HG02840 (cell line): ENCODE data around the gene THEMIS2.

ENCODE experiments used
- ATAC-seq: cut with Tn5 transposase; IDR thresholded peaks from one replicate; pipeline ENCODE4 v1.9.1; 2021; ENCODE audit warnings: mild to moderate bottlenecking, moderate library complexity, moderate number of reproducible peaks; ENCODE audit not compliant: unreplicated experiment, low FRiP score

The THEMIS2 gene

DNA sequence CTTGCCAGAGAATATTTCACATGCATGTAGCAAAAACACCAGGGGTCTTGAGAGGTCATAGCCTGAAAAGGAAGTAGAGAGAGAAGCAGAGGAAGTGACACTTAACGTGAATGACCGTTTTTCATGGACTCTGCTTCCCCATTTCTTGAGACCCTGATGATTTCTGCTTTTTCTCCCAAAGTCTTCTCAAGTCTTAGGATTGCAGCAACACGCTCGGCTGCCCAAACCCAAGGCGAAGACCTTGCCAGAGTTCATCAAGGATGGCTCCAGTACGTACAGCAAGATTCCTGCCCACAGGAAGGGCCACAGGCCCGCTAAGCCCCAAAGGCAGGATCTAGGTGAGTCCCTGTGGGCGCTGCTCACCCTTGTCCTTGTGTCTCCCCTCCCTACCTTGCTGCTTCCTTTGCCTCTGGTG is 12.8 kb downstream of the THEMIS2 start:
- ATAC-seq: no peak

DNA sequence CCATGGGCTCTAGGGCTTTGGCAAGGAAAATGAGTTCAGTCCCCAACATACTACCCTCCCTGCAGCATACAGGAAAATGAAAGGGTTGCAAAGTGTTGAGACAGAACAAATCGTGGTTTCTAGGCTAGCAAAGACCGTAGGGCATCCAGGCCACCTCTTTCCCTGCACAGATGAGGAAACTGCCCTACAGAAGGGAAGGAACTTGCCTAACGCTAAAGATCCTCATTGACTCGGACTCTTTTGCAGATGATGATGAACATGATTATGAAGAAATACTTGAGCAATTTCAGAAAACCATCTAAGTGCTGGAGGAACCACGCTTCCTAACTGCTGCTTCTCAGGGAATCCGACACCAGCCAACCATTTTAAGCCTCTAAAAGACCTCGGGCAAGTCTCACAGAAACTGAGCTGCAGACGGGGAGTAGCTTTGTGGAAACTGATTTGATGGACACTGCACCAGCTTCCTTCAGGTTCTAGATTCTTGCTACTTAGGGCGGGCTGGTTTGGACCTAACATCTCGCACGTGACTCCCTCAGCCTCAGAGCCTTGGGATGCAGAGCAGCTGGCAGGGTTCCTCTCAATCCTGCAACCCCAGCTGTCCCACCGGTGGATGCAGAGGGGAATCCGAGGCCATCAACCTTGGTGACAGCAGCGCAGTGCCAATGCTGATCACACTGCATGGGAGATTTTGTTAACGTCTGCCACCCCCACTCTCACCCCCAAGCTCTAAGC is 13.4 kb downstream of the THEMIS2 start:
- no peak for ATAC-seq

DNA sequence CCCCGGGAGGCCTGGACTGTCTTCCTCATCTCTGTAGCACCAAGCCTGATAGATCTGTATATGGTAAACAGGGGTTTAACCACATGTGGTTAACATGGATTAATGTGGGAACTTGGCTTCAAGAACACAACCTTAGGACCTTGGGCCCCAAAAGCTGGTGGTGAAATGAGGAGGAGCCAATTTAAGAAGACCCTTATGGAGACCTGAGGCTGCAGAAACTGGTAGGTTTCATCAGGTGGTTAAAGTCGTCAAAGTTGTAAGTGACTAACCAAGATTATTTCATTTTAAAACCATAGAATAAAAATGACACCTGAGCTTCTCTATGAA is 14.0 kb downstream of the THEMIS2 start:
- no peak for ATAC-seq

DNA sequence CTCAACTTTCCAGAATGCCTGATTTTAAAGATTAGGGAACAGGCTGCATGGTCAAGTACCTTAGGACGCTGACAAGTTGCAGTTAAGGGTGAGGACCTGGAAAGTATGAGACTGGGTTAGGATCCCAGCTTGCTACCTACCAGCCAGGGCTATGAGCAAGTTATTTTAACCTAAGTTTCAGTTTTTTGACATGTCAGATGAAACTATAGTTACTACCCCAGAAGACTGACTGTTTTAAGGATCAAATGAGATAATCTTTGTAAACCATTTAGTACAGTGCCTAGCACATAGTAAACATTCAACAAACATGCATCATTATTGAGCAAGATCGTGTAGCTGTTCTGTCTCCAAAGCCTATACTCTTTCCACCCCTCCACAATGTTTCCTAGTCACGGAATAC is 14.4 kb downstream of the THEMIS2 start:
- ATAC-seq: no peak

DNA sequence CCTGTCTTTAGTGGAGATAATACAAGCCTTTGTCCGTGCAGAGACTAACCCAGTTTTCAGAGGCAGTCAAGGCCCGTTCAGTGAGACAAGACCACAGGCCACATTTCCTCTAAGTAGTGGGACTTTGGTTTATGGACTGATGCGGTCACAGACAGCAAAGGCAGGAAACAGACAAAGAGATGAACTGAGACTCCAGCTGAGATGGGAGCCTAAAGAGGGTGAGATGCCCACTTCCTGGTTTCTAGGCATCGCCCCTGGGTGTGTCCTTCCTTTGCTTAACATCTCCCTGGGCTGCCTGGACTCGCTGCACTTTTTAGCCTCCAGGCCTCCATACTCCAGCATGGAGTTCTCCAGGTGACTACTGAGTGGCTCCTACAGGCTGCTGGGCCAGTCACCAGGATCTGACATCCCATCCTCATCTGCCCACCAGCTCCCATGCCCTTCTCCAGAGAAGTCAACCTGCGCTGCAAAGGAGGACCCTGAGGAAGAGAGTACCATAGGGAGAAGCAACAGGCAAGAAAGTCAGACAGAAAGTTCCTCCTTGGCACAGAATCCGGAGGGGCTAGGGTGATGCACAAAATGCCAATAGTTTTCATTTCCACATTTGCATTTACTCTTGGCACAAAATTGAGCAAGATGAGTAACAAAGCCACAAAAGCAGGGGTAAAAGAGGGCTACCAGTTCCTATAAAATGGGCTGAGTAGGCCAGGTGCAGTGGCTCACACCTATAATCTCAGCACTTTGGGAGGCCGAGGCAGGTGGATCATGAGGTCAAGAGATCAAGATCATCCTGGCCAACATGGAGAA is 15.1 kb downstream of the THEMIS2 start:
- ATAC-seq: no peak

DNA sequence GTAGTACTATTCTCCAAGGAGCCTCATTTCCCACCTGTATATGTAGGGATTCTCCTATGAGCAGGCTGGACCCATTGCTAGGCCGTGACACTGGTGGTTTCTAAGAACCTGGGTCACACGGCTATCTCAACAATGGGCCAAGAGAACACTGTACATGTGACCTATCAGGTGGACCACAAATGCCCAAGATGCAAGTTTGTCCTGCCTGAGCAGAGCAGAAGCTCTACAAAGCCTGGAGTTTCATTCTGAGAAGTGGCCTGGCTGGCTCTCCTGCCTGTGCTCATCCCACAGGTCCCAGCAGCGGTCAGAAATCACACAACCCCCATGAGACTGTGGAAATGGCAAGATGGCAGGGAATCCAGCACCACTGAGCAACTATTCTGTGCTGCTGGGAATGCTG is 17.2 kb downstream of the THEMIS2 start:
- no peak for ATAC-seq

DNA sequence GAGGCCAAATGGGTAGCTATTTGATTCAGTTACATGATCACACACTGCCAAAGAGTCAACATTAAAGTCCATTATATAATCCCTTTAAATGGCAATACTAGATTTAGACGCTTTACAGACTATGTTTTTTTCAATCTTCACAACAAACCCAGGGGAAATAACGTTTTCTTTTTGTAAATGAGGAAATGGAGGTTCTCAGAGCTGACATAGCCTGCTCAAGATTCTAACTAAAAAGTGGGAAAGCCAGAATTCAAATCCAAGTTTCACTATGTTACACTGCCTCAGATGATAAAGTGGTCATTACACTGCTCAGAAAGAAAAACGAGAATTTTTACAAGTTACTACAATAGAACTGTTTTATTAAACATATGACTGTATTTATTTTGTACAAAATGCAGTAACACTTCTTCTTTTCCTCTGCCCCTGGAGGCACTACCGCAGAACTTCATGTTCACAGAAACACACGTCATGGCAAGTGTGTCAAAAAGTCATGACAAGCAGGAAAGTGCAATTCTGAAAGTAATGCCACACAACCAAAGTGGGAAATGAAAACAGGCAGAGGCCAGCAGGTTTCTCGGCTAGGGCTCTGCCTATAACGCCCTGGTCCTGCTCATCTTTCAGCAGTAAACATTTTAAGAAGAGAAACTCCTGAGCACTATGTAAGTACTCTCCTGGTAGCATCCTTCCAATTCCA is 19.0 kb downstream of the THEMIS2 start:
- ATAC-seq: no peak

DNA sequence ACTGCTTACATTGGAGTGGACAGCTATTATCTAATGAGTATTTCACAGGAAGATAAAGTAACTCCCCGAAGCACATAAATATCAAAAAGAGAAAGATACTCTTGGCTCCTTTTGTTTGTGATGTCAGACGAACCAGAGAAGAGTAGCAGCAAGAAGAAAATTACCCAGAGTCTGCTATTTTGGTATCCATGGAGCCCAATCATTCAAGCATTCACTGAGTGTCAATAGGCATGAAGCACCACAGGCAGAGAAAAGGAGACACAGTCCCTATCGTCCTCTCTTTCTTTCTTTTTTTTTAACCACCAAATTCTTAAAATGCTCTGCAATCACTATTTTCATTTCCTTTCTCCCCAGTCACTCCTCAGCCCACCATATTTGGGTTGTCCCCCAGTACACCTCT is 22.2 kb downstream of the THEMIS2 start:
- ATAC-seq: no peak

DNA sequence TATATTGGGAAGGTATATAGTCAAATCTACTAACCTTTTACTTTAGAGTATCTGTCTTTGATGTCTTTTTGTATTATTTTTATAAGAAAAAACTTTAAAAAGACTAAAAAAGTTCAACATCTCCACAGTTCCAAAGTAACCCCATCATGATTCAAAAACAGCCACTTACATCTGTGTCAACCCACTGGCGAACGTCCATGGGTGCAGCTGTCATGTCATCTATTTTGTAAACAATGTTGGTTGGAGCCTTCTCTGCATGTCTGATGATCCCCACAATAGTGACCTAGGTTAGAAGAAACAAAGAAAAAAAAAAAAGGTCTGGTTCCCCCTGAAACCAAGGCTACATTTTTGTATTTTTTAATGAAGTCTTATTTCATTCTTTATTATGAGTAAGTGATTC is 34.4 kb downstream of the THEMIS2 start:
- no peak for ATAC-seq

DNA sequence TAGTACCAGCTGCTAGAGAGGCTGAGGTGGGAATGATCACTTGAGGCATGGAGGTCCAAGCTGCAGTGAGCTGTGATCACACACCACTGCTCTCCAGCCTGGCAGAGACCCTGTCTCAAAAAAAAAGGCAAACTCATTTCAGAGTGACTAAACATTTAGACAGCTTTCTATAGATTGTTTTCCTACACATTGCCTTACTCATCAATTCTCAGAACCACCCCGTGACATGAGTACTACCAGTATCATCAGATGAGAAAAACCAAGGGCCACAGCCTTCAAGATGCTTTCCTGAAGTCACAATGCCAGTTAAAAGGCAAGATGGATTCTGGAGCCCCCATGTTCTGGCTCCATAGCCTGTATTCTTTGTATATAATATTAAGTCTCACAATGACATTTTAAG is 40.1 kb downstream of the THEMIS2 start:
- no peak for ATAC-seq

DNA sequence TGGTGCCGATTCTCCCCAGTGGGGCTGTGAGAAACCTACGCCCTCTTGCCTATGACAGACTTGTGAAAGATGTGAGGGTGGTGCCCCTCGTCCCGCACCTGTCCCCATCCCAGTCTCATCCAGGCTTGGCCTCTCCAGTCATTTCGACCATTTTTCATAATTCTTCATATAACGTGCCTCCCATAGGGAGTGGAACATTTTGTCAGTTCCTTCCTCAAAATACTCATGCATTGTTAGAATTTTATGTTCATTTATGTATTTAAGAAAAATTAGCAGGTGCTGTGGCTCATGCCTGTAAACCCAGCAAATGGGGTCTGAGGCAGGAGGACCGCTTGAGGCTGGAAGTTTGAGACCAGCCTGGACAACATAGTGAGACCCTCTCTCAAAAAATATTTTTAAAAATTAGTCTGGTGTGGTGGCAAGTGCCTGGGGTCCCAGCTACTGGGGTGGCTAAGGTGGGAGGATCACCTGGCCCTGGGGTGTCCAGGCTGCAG is 42.8 kb downstream of the THEMIS2 start:
- ATAC-seq: no peak

DNA sequence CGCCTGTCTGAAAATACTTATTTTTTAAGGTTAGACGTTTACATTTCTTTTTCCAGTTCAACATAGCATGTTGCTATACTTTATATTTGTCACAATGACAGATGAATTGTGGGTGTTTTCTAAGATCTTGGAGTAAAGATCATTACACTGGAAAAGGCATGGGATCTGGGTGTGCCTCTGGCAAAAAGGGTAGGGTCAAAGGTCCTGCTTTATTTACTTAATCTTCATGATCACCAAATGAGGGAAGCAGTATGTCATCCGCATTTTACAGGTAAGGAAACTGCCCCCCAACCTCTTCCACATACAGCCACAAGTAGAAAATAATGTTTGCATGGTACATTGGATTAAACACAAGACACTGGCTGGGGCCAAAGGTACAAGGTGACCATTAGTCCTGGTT is 49.9 kb downstream of the THEMIS2 start:
- ATAC-seq: no peak

DNA sequence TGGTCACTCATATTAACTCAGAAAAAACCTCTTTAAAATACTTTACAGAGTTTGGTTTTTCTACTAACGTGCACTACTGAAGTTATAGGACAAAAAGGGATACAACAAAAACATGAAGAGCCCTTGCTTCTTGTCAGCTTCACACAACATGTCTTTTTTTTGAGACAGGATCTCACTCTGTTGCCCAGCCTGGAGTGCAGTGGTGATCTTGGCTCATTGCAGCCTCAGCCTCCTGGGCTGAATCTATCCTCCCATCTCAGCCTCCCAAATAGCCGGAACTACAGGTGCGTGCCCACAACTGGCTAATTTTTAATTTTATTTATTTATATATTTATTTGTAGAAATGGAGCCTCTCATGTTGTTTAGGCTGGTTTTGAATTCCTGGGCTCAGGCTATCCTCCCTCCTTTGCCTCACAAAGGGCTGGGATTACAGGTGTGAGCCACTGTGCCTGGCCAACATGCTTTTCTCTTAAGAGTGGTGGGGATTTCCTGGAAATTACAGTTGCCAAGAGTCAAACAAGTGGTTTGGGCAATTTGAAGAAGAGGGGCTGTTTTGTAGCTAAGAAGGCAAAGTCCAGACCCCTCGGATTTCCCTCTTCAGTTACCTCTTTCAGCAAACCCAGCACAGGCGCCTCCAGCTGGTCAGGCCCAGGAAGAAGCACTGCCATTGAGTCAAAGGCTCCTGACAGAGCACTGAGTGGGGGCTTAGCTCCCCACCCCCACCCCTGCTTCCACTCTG is 56.0 kb downstream of the THEMIS2 start:
- no peak for ATAC-seq

DNA sequence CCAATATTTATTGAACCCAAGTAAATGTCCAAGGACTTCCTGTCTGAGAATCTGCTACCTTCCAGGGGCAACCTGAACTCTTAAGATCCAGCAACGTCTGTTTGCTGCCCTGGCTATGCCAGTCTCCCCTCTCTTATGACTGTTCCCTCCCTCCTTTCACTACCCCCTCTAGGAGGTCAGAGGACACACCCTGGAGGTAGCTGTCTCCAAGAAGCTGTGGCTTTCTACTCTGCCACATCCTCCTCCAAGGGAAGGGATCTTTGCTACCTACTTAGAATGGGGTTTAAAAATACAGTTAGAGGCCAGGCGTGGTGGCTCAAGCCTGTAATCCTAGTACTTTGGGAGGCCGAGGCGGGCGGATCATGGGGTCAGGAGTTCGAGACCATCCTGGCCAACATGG is 58.8 kb downstream of the THEMIS2 start:
- no peak for ATAC-seq

DNA sequence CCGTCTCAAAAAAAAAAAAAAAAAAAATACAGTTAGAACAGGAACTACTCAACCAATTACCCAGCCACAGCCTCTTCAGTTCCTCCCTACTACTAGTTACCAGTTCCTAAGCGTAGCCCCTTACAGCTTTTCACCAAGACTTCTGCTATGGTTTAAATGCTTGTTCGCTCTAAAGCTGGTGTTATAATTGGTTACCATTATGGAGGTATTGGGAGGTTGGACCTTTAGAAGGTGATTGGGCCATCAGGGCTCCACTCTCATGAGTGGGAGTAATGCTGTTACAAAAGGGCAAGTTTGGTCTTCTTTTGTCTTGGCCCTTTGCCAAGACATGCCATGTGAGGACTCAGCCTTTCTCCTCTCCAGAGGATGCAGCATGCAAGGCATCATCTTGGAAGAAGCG is 59.4 kb downstream of the THEMIS2 start:
- ATAC-seq: no peak

DNA sequence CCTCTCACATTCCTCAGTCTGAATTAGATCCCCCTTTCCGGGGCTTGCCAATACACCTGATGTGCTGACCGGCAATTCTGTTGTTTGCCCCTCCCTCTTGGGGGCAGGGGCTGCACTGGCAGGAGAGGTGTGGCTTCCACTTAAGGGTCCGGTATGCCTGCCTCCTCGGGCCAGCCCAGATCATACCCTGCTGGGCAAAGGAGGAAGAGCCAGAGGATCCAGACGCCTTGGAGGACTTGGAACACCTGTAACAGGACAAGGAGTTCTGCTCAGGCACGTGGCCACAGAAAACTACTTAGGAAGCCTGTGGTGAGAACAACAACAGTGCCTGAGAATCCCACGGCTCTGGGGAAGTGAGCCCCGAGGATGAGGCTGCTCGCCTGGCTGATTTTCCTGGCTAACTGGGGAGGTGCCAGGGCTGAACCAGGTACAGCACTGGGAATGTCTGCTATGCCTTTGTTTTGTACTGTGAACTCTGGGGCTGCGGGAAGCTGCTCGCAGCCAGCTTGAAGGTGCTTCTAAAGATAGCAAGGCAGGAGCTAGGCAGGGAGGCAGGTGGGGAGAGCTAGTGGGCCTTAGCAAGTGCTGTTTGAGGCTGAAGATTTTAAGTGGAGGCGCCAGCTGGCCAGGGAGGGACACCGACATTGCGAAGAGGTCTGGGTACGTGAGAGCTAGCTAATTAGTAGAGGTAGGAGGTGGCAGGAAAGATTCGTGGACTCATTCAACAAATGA is 62.6 kb downstream of the THEMIS2 start, which contains the start of gene SMPDL3B:
Gene SMPDL3B, plus strand, starts transcription at position 183 of the 732 bp plus-strand sequence. Its CDS starts 184 bp downstream, at position 367.
- no peak for ATAC-seq

DNA sequence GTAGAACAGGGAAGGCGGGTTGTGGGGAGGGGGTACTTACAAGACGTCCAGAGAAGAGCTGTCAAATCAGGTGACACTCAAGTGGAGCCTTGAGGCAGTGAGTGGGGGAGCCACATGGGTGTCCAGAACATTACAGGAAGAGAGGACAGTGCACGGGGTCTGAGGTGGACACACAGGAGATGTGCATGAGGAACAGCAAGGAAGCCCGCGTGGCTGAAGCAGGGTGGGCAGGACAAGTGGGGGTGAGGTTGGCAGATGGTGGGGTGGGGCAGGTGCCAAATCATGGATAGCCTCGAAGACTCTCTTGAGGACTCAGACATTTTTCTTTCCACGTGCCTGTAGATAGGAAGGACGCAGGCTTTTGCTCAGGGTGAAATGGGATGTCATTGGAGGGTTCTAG is 63.4 kb downstream of the THEMIS2 start:
- ATAC-seq: no peak
